H1 (cell line): Measurements from ENCODE around the gene FOXN4. TPM values are rescaled to one million over a fixed set of nuclear protein-coding genes. Genes with fewer than 3 reads are reported as not detected.
A peak's percentile ranks its signal among the peaks of the same experiment; 100 is the strongest.

Experiments
- CTCF ChIA-PET: fragments of 300-600 bp; sonication (Branson Sonifier 250); formaldehyde crosslinking; loops from one replicate; lab custom pipeline; 2021; ENCODE audit not compliant: partially characterized antibody; lab: Charles Lee
- POLR2A ChIA-PET: fragments of 300-600 bp; sonication (Branson Sonifier 250); formaldehyde crosslinking; loops from one replicate; lab custom pipeline; 2021; ENCODE audit warnings: inconsistent platforms; ENCODE audit not compliant: partially characterized antibody; lab: Charles Lee
- DNase-seq, 2 experiments: peaks; one replicate each; pipeline versions ENCODE4 v3.0.0 to v3.0.0-alpha.2; 2010 to 2022; ENCODE audit warnings: low spot score in 2 of 2, low read depth in 1 of 2, mixed read lengths in 1 of 2
- FAIRE-seq: peaks from 2 replicates; lab custom pipeline; 2011; peaks lifted over from hg19 to GRCh38; lab: Jason Lieb, UNC
- H2AFZ ChIP-seq: 2 replicates; pipeline ENCODE4 v1.8.1; 2012; ENCODE audit warnings: low read length, inconsistent platforms
- H2AK5ac ChIP-seq: 2 replicates; pipeline ENCODE4 v1.6.1; 2013; ENCODE audit warnings: low read depth, low read length
- H2BK120ac ChIP-seq: replicated peaks from 2 replicates; pipeline ENCODE3; 2013; ENCODE audit warnings: low read depth, low read length, inconsistent platforms
- H2BK12ac ChIP-seq: 2 replicates; pipeline ENCODE4 v1.6.1; 2013; ENCODE audit warnings: low read depth, low read length
- H2BK15ac ChIP-seq: 2 replicates; pipeline ENCODE4 v1.6.1; 2013; ENCODE audit warnings: low read length
- H2BK20ac ChIP-seq: 2 replicates; pipeline ENCODE4 v1.6.1; 2013; ENCODE audit warnings: low read length
- H2BK5ac ChIP-seq: 2 replicates; pipeline ENCODE4 v1.6.1; 2013; ENCODE audit warnings: low read depth, low read length
- H3K14ac ChIP-seq: 2 replicates; pipeline ENCODE4 v1.6.1; 2013; ENCODE audit warnings: inconsistent platforms; ENCODE audit not compliant: insufficient read length
- H3K18ac ChIP-seq: 2 replicates; pipeline ENCODE4 v1.6.1; 2013; ENCODE audit warnings: low read length; ENCODE audit errors: extremely low read depth
- H3K23ac ChIP-seq: 2 replicates; pipeline ENCODE4 v1.6.1; 2013; ENCODE audit warnings: inconsistent platforms; ENCODE audit not compliant: insufficient read length
- H3K23me2 ChIP-seq: 2 replicates; pipeline ENCODE4 v1.6.1; 2013; ENCODE audit warnings: low read depth, low read length
- H3K27ac ChIP-seq: 2 replicates; pipeline ENCODE4 v1.6.1; 2011; ENCODE audit warnings: low read depth, low read length, inconsistent platforms
- H3K27me3 ChIP-seq, 4 experiments: replicated peaks in 1 of 4; 1 replicate in 1 of 4; 2 replicates in 3 of 4; pipeline versions ENCODE4 v1.6.1 to v1.8.1; 2011 to 2013; ENCODE audit warnings: low read length in 3 of 4, mild to moderate bottlenecking in 3 of 4, inconsistent platforms in 2 of 4, mixed read lengths in 2 of 4, moderate library complexity in 1 of 4; ENCODE audit not compliant: control insufficient read depth in 3 of 4, insufficient read depth in 3 of 4; ENCODE audit errors: extremely low read depth in 1 of 4
- H3K36me3 ChIP-seq, 4 experiments: 2 replicates each; pipeline versions ENCODE4 v1.6.1 to v1.8.1; 2011 to 2013; ENCODE audit warnings: mild to moderate bottlenecking in 4 of 4, low read length in 3 of 4, moderate library complexity in 2 of 4, control low read depth in 1 of 4, inconsistent platforms in 1 of 4; ENCODE audit not compliant: insufficient read depth in 4 of 4, control insufficient read depth in 2 of 4
- H3K4ac ChIP-seq: replicated peaks from 2 replicates; pipeline ENCODE3; 2013; ENCODE audit warnings: low read length, low read depth, mixed read lengths, inconsistent platforms; ENCODE audit not compliant: insufficient read length
- H3K4me1 ChIP-seq, 4 experiments: replicated peaks in 1 of 4; 1 replicate in 1 of 4; 2 replicates in 3 of 4; pipeline versions ENCODE4 v1.6.1 to v1.8.1; 2011 to 2013; ENCODE audit warnings: low read length in 3 of 4, inconsistent platforms in 2 of 4, mixed read lengths in 1 of 4; ENCODE audit not compliant: insufficient read depth in 4 of 4, control insufficient read depth in 3 of 4
- H3K4me2 ChIP-seq, 2 experiments: 2 replicates each; pipeline versions ENCODE4 v1.6.1 to v1.8.1; 2011 to 2013; ENCODE audit warnings: low read depth in 2 of 2, low read length in 2 of 2, control low read depth in 1 of 2, inconsistent platforms in 1 of 2, mild to moderate bottlenecking in 1 of 2; ENCODE audit not compliant: insufficient read depth in 1 of 2
- H3K4me3 ChIP-seq, 4 experiments: fragments of 200-600, 300-600 bp in 1 of 4; sonication (generic), shearing (Covaris generic), sonication (Bioruptor Twin) in 1 of 4; 2 replicates each; pipeline versions ENCODE4 v1.5.1 to v1.8.1; 2011 to 2016; ENCODE audit warnings: low read length in 4 of 4, low read depth in 3 of 4, control low read depth in 2 of 4, inconsistent platforms in 2 of 4, mild to moderate bottlenecking in 2 of 4, mixed read lengths in 1 of 4, moderate library complexity in 1 of 4; ENCODE audit not compliant: insufficient read depth in 2 of 4; ENCODE audit errors: extremely low read depth in 1 of 4
- H3K56ac ChIP-seq: replicated peaks from 2 replicates; pipeline ENCODE3; 2013; ENCODE audit warnings: low read depth, mild to moderate bottlenecking, mixed read lengths, low read length, inconsistent platforms; ENCODE audit not compliant: insufficient read length
- H3K79me1 ChIP-seq: 2 replicates; pipeline ENCODE4 v1.6.1; 2013; ENCODE audit warnings: low read depth, low read length, control low read depth
- H3K79me2 ChIP-seq, 2 experiments: 2 replicates each; pipeline versions ENCODE4 v1.6.1 to v1.8.1; 2012 to 2013; ENCODE audit warnings: low read length in 2 of 2, mild to moderate bottlenecking in 2 of 2, inconsistent platforms in 1 of 2; ENCODE audit not compliant: insufficient read depth in 2 of 2, control insufficient read depth in 1 of 2
- H3K9ac ChIP-seq, 4 experiments: replicated peaks in 1 of 4; 1 replicate in 1 of 4; 2 replicates in 3 of 4; pipeline versions ENCODE4 v1.6.1 to v1.8.1; 2011 to 2013; ENCODE audit warnings: low read depth in 3 of 4, low read length in 3 of 4, control low read depth in 2 of 4, mild to moderate bottlenecking in 2 of 4, moderate library complexity in 2 of 4, inconsistent platforms in 1 of 4; ENCODE audit errors: extremely low read depth in 1 of 4
- H3K9me3 ChIP-seq, 2 experiments: 2 replicates each; pipeline versions ENCODE4 v1.6.1 to v1.8.1; 2012 to 2013; ENCODE audit warnings: mild to moderate bottlenecking in 2 of 2, moderate library complexity in 2 of 2, control low read depth in 1 of 2, inconsistent platforms in 1 of 2, low read depth in 1 of 2, low read length in 1 of 2, mixed read lengths in 1 of 2; ENCODE audit not compliant: insufficient read depth in 2 of 2
- H4K20me1 ChIP-seq, 2 experiments: replicated peaks in 1 of 2; 2 replicates each; pipeline versions ENCODE3 to v1.8.1; 2011 to 2013; ENCODE audit warnings: inconsistent platforms in 2 of 2, low read length in 2 of 2, mild to moderate bottlenecking in 1 of 2; ENCODE audit not compliant: insufficient read depth in 2 of 2, control insufficient read depth in 1 of 2
- H4K5ac ChIP-seq: 2 replicates; pipeline ENCODE4 v1.6.1; 2013; ENCODE audit warnings: low read length, low read depth, mixed read lengths, inconsistent platforms; ENCODE audit not compliant: insufficient read length
- H4K8ac ChIP-seq: 2 replicates; pipeline ENCODE4 v1.8.0; 2013; ENCODE audit warnings: mild to moderate bottlenecking, moderate library complexity, low read length, inconsistent platforms; ENCODE audit not compliant: insufficient read depth; ENCODE audit errors: extremely low read depth
- H4K91ac ChIP-seq: replicated peaks from 2 replicates; pipeline ENCODE3; 2013; ENCODE audit warnings: low read length, mixed read lengths, inconsistent platforms; ENCODE audit not compliant: insufficient read length
- RAD21 ChIP-seq, 2 experiments: IDR thresholded peaks in 1 of 2; conservative IDR thresholded peaks in 1 of 2; 2 replicates each; pipeline ENCODE4 v1.6.1; 2011; ENCODE audit warnings: low read depth in 2 of 2, low read length in 2 of 2, improper control_type of control experiment in 1 of 2, inconsistent platforms in 1 of 2, mild to moderate bottlenecking in 1 of 2, moderate library complexity in 1 of 2
- SP1 ChIP-seq: IDR thresholded peaks from 2 replicates; pipeline ENCODE4 v1.6.1; 2011; ENCODE audit warnings: low read depth, low read length
- WGBS, 2 experiments: shearing (Covaris generic) in 1 of 2; methylation state at CpG; one replicate each; pipeline versions ENCODE4 v1.1.6 to v1.1.7; 2013 to 2015; ENCODE audit warnings: low lambda C conversion rate in 2 of 2, mixed read lengths in 2 of 2, inconsistent platforms in 1 of 2, low coverage in 1 of 2, missing lambda C conversion rate in 1 of 2; ENCODE audit not compliant: insufficient replicate concordance in 2 of 2, insufficient coverage in 1 of 2, insufficient read length in 1 of 2; ENCODE audit errors: extremely low coverage in 1 of 2, missing lambda C conversion rate in 1 of 2; 5-methylcytosine and 5-hydroxymethylcytosine counted together
- polyA plus RNA-seq, 7 experiments: library from polyadenylated mRNA; depleted of rRNA in 3 of 7; stranded (reverse) in 5 of 7; unstranded in 2 of 7; fragments of >200 nt in 5 of 7; fragments of 200-250 nt in 2 of 7; gene quantifications; 1 replicate in 5 of 7; 2 replicates in 1 of 7; 4 replicates in 1 of 7; pipeline versions ENCODE4 v1.2.1 to v1.2.3, GENCODE V29; 2011 to 2013; ENCODE audit warnings: missing spikeins in 2 of 7, mixed read lengths in 2 of 7
- total RNA-seq: library from RNA; stranded (reverse); fragmentation: NEBNext Ultra II Directional; extraction: Animal tissue kit (Norgen Biotek cat#: 25700); gene quantifications from 2 replicates; pipeline ENCODE4 v1.2.1, GENCODE V29; 2021

Gene FOXN4
- total and polyA plus RNA-seq, 2 of the 8 experiments (the other 6 are each of a cell fraction or from before 2014, with no cell fraction given), result 0.26 to 0.29 TPM

DNA sequence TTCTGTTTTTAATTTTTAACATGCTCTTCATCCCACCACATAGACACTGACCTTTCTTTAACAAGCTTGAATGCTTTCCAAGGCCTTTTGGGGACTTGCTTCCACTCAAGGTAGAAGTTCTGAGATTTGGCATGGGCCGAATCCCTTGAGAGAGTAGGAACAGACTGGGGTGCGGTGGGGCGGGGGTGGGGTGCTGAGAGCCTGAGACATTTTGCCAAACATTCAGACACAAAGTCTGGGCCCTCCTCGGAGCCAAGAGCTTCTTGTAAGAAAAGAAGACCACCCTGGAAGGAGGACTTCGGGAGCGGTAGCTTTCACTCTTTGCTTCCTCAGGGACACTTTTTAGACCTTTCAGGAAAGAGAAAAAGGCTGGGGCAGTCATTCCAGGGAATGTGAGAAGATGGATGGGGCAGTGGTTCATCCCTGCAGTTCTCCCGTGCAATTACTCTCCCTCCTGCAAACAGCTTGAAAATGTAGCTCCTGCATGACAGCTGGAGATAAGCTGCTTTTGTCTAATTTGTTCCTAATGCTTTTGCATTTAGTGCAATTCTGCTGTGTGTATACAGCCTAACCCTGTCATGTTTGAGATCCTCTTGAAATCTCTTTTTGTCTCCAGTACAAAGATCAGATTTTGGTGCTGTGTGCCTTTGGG is 22.3 kb upstream of the FOXN4 start:
- Histone ChIP-seq H2BK15ac (no peak overlapping the region), H3K27me3 (no peaks in the 10 kb centered on the region; a peak in 1 of 7 replicates), H3K23me2 (no peaks in the 10 kb centered on the region), H3K79me1 (no peaks in the 10 kb centered on the region), H2BK120ac (no peak overlapping the region), H3K9ac (no peak overlapping the region), H3K4me3 (no peak overlapping the region), H4K91ac (no peak overlapping the region), H3K79me2 (no peaks in the 10 kb centered on the region), H3K4ac (no peak overlapping the region), H2BK5ac (no peak overlapping the region), H3K18ac (no peak overlapping the region), H3K9me3 (no peaks in the 10 kb centered on the region), H2AFZ (0 out of 2 replicates have a peak overlapping the region, but pooled peaks have one; percentile 28), H2AK5ac (no peak overlapping the region), H3K4me2 (no peak overlapping the region), H3K27ac (no peak overlapping the region), H2BK20ac (no peak overlapping the region), H3K23ac (no peak overlapping the region), H3K36me3 (no peaks in the 10 kb centered on the region), H4K20me1 (no peaks in the 10 kb centered on the region), H4K5ac (no peak overlapping the region), H3K56ac (no peak overlapping the region), H3K14ac (no peak overlapping the region), H2BK12ac (no peak overlapping the region), H3K4me1 (no peaks in the 10 kb centered on the region), H4K8ac (no peak overlapping the region)
- ChIA-PET POLR2A (interaction anchor here (0.6 to 0.7 kb wide), 2 partner anchors 229 to 480 kb away, joined by 3 read pairs; no protein-coding TSS in a partner anchor), CTCF (interaction anchor here (0.5 to 1.7 kb wide), 8 partner anchors 9 to 87 kb away, joined by 3 to 11 read pairs (median 3); partner anchors contain the start of gene MYO1H)
- TF ChIP-seq SP1 (no peak), RAD21 (IDR thresholded peaks at IDR 0.05 in 1 of 2, conservative IDR thresholded peaks at IDR 0.05 in 1 of 2; ENCODE audit: low read depth in 2 of 2, low read length in 2 of 2) (no peak)
- WGBS, 2 experiments, result 86% methylated on average over 5 of the region's 7 CpGs; no CpG with 5 or more reads in 1 of the 2 experiments
- DNase-seq (no peak), FAIRE-seq (no peak)
